ENCODE measurements around the gene SFTPA1.
"Not testable (repeated sequence)": the region's sequence is repeated elsewhere in the genome, so short reads cannot be mapped to it uniquely, and the experiment has no call there.

DNA sequence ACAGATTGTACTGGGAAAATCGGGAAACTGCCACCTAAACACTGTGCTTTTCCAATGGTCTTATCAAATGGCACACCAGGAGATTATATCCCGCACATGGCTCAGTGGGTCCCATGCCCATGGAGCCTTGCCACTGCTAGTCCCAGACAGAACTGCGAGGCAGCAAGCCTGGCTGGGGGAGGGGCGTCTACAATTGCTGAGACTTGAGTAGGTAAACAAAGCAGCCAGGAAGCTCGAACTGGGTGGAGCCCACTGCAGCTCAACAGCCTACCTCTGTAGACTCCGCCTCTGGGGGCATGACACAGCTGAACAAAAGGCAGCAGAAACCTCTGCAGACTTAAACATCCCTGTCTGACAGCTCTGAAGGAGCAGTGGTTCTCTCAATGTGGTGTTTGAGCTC, 40.1 kb upstream of the SFTPA1 start:
- TF ChIP-seq, protein P1, sequence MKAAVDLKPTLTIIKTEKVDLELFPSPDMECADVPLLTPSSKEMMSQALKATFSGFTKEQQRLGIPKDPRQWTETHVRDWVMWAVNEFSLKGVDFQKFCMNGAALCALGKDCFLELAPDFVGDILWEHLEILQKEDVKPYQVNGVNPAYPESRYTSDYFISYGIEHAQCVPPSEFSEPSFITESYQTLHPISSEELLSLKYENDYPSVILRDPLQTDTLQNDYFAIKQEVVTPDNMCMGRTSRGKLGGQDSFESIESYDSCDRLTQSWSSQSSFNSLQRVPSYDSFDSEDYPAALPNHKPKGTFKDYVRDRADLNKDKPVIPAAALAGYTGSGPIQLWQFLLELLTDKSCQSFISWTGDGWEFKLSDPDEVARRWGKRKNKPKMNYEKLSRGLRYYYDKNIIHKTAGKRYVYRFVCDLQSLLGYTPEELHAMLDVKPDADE (IDR thresholded peaks at IDR 0.05) = not testable (repeated sequence)
- TF ChIP-seq, protein P2, sequence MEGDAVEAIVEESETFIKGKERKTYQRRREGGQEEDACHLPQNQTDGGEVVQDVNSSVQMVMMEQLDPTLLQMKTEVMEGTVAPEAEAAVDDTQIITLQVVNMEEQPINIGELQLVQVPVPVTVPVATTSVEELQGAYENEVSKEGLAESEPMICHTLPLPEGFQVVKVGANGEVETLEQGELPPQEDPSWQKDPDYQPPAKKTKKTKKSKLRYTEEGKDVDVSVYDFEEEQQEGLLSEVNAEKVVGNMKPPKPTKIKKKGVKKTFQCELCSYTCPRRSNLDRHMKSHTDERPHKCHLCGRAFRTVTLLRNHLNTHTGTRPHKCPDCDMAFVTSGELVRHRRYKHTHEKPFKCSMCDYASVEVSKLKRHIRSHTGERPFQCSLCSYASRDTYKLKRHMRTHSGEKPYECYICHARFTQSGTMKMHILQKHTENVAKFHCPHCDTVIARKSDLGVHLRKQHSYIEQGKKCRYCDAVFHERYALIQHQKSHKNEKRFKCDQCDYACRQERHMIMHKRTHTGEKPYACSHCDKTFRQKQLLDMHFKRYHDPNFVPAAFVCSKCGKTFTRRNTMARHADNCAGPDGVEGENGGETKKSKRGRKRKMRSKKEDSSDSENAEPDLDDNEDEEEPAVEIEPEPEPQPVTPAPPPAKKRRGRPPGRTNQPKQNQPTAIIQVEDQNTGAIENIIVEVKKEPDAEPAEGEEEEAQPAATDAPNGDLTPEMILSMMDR (conservative IDR thresholded peaks at IDR 0.05; ENCODE audit: low read depth in 2 of 2) = not testable (repeated sequence)
- TF ChIP-seq EZH2 (IDR thresholded peaks at IDR 0.05; ENCODE audit: low read depth, unreplicated experiment) = not testable (repeated sequence)

All from GM23338 (cell line).